ENCODE measurements around the gene SETD6.
"Not testable (repeated sequence)": the region's sequence is repeated elsewhere in the genome, so short reads cannot be mapped to it uniquely, and the experiment has no call there.

SETD6 gene

DNA sequence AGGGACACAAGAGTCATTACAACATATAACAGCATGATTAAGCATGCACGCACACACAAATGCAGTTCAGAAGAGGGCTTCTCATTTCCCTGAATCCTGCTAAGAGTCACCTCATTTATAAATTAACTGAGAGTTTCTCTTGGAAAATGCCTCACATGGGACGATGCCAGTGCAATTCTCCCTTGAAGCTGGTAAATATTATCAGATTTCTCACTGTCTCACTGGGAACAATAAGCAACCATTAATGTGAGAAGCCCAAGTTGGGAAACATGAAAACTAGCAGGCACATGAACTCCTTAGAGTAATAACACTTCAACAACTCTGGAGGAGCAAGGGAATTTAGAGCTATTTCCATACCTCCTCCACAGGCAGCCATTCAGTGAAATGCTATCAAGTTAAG lies 26.4 kb downstream of the SETD6 start:
- DNase-seq, result no peak

DNA sequence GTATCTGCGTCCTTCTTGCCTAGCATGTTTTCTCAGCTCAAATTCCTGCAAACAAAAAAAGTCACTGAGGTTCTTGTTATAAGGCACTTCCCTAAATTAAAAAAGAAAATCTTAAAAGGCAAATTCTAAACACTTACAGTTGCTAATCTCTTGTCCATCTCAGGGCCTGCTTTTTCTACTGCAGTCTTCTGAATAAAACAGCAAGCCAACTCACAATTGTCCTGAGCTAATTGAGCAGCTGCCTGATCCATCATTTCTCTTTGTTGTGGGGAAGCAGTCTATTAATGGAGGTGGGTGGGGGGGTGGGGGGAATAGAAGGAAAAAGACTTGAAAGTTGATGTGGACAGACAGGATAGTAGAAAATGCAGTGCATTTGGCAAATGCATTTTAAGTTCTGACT lies 27.0 kb downstream of the SETD6 start:
- DNase-seq, result no peak

DNA sequence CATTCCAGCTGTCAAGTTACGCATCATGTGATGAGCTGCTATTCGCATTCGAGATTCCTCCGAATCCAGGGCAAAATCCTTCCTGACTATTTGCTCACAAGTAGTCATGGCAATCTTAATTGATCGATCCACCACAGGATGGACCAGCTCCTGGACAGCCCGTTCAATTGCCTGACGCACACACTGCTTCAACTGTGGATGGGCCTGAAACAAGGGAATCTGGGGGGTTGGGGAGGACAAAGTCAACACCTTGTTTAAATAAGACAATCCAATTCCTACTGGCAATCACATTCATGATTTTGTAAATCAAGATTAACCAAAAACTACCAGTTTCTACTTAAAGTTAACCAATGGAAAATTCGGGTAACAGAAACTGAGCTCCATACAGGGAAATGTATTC lies 28.4 kb downstream of the SETD6 start:
- no peak for DNase-seq

DNA sequence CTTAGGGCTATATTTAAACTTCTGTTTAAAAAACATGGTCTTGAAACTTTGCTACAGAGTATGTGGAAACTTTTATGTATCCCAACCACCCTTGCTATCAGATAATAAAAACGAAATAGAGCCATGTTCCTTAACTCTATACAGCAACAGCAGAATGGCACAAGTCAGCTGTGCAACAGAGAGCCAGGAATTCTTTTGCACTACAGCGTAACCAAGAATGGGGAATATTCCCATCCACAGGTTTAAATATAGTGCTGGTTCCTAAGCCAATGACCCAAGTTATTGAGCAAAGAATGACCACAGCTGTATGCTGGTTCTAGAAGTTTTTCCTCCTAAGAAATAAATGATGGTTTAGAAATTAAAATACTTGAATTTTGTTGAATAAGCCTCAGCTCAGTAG lies 33.1 kb downstream of the SETD6 start:
- DNase-seq, result no peak

DNA sequence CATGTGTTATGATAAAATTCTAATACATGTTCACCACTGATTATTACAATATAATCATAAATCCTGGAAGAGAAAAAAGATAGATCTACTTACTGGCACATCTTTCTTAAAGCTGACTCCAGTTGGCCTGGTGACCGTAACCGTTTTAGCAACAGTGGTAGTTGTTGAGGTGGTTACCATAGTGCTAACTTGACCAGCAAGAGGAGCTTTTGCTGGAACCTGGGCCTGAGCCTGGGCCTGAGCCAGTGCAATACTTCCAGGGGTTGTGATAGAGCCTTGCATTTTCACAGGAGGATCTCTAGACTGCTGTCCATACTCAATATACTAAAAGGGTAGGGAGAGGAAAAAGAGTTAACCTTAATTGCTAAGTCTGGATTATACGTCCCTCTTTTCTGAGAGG lies 36.2 kb downstream of the SETD6 start:
- no peak for DNase-seq

DNA sequence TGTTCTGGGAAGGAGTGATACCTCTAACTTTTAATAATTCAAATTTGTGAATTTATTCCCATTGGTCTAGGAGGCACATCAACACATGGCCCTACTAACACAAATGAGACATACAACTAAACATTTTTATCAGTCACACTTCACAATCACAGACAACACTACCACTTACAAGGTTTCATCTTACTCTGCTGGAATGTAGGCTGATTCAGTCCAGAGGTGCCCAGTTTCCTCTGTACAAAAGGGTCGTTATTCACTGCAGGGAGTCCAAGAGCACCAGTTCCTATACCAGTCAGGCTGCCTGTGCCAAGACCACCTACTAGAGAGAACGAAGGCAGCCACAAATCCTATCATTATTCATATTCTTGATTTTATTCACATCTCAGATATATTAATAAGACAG lies 41.4 kb downstream of the SETD6 start:
- no peak for DNase-seq

DNA sequence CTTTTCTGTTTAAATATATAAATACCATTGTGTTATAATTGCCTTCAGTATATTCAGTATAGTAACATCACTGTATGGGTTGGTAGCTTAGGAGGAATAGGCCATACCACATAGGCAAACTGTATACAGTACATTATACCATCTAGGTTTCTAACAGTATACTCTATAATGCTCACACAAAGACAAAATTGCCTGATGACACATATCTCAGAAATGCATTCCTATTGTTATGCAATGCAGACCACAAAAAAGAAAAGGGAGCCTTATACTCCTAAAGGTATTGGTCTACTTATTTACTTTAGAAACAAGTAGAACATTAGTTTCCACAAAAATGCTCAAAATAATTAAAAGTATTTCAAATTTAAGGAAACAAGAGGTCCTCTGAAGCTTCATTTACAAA lies 47.9 kb downstream of the SETD6 start:
- no peak for DNase-seq

DNA sequence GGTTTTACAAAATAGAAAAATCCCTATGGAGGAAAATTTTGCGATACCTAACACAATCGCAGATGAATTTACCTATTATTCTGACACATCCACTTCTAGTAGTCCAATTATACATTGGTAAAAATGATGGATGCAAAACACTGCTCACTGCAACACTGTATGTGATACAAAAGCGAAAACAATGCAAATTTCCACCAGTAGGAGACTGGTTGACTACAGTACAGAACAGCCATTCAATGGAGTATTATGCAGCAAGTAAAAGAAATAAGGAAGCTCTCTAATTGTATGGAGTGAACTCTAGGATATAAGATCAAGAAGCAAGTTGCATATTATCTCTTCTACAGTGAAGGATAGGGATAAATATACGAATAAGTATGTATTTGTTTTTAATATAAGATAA lies 48.5 kb downstream of the SETD6 start:
- DNase-seq, result no peak

DNA sequence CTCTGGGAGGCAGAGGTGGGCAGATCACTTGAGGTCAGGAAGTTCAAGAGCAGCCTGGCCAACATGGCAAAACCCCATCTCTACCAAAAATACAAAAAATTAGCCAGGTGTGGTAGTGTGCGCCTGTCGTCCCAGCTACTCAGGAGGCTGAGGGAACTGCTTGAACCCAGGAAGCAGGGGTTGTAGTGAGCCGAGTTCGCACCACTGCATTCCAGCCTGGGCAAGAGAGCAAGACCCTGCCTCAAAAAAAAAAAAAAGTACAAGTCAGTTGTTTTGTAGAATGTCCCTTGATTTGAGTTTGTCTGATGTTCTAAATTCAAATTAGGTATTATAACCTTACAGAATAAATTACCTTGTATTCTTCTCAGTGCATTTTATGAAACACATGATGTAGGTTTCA lies 50.4 kb downstream of the SETD6 start:
- DNase-seq, result not testable (repeated sequence)

Measured in NCI-H146 (cell line).